Sigmoid colon (tissue), 4 donors: ENCODE results near the gene NPAS2.

Source experiments
- EP300 ChIP-seq, 4 donors: sonication (generic); formaldehyde crosslinking; IDR thresholded peaks; one replicate each; pipeline ENCODE4 v1.6.1; 2017; ENCODE audit warnings: antibody characterized with exemption in 4 of 4
- POLR2AphosphoS5 ChIP-seq, 4 donors: sonication (generic); formaldehyde crosslinking; IDR thresholded peaks; one replicate each; pipeline ENCODE4 v1.6.1; 2017; ENCODE audit warnings: antibody characterized with exemption in 4 of 4
- TF ChIP-seq, protein P1 (sequence below), 4 experiments: fragments of 450-650 bp in 3 of 4; fragments of 200-600 bp in 1 of 4; IDR thresholded peaks; one replicate each; pipeline ENCODE4 v1.5.1; 2016 to 2019; ENCODE audit warnings: antibody characterized with exemption in 4 of 4, mild to moderate bottlenecking in 3 of 4, moderate library complexity in 2 of 4

DNA sequence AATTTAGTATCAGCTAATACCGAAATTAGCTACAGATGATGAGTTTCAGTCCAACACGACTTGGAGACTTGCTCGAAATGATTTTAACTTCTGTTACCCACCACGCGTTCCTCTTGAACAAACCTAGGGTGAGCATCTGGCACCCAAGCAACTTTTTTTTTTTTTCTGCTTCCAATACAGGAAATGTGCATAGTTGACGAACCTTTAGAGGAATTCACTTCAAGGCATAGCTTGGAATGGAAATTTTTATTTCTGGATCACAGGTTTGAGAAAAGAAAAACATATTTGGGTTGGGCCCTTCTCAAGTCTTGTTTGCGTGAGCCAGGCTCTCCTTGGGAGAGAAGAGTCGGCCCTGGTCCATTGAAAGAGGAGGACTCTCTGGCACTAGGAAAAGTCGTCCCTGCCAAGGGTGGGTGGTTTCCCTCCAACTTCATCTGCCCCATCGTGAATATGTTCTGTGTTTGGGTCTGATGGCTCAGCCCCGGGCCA is 144.8 kb downstream of the NPAS2 start:
- TF ChIP-seq, protein P1, sequence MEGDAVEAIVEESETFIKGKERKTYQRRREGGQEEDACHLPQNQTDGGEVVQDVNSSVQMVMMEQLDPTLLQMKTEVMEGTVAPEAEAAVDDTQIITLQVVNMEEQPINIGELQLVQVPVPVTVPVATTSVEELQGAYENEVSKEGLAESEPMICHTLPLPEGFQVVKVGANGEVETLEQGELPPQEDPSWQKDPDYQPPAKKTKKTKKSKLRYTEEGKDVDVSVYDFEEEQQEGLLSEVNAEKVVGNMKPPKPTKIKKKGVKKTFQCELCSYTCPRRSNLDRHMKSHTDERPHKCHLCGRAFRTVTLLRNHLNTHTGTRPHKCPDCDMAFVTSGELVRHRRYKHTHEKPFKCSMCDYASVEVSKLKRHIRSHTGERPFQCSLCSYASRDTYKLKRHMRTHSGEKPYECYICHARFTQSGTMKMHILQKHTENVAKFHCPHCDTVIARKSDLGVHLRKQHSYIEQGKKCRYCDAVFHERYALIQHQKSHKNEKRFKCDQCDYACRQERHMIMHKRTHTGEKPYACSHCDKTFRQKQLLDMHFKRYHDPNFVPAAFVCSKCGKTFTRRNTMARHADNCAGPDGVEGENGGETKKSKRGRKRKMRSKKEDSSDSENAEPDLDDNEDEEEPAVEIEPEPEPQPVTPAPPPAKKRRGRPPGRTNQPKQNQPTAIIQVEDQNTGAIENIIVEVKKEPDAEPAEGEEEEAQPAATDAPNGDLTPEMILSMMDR (IDR thresholded peaks at IDR 0.05) = no peak
- no peak for TF ChIP-seq EP300 (IDR thresholded peaks at IDR 0.05)
- TF ChIP-seq POLR2AphosphoS5 (IDR thresholded peaks at IDR 0.05) = no peak
